GM18498 (cell line): ENCODE measurements around the gene DUSP9.
"Not testable (repeated sequence)": the region's sequence is repeated elsewhere in the genome, so short reads cannot be mapped to it uniquely, and the experiment has no call there.

ENCODE experiments used
- ATAC-seq: cut with Tn5 transposase; IDR thresholded peaks from one replicate; pipeline ENCODE4 v1.9.1; 2021; ENCODE audit warnings: mild to moderate bottlenecking, moderate library complexity; ENCODE audit not compliant: unreplicated experiment

DUSP9 gene

DNA sequence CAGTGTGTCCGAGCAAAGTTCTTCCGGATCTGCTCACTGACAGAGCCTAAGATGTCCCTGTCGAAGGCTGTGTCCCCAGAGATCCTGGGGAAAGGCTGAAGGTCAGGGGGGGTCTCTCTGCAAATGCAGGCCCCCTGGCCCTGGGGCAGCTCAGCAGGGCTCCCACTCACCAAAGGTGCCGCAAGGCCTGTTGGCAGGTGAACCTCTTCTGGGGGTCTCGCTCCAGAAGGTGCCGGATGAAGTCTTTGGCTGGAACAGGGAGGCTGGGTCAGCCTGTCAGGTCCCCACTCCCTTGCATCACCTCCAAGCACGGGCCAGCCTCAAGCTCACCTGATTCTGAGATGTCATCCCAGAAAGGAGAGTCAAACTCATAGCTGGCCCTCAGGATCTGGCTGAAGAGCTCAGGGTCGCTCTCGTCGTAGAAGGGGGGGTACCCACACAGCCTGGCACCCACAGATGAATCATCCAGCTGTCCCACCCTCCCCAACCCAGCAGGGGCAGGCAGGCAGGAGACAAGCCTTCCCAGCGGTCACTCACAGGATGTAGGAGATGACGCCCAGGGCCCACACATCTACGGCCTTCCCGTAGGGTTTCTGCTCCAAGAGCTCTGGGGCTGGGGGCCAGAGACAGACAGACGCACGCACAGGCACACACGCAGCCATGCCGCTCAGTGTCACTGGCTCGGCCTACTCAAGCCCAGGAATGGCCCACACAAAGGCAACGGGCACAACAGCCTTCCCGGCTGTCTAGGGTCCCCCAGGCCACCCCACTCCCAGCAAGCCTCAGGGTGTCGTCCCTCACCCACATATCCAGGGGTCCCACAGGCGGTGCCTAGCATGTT lies 24.0 kb downstream of the DUSP9 start:
- no peak for ATAC-seq

- no peak for ATAC-seq
Observed at GRCh38 chrX:153671589-153672530, 24.9 kb downstream of the DUSP9 start.

DNA sequence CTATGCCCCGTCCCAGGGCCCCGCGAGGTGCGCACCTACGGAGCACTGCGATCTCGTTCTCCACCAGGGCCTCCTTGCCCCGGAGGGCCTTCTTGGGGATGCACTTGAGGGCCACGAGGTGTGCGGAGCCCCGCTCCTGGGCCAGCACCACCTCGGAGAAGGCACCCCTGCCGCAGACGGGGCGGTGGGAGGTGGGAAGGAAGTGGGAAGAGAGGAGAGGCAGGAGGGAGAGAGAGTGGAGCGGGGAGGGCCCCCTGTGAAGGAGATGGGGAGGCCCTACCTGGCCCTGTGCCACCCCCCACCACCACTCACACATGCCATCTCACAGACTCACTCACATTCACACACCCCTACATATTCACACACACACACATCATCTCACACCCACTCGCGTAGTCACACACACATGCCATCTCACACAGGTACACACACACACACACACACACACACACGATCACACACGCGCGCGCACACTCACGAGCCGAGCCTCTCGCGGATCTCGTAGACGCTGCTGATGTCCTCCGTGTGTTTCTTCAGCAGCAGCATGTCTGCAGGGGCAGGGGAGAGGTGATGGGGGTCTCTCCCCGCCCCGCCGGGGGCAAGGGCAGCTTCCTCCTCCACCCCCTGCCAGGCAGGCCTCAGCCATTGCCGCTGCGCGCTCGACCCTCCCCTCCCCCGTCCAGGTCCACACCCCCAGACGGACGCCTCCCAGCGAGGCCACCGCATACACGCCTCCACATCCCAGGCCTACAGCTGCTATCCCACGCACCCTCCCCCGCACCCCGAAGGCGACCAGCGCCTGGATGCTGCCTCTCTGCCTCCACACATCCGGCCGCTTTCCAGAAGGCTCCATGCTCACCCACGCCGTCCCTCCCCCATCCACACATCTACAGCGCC lies 25.8 kb downstream of the DUSP9 start:
- no peak for ATAC-seq

DNA sequence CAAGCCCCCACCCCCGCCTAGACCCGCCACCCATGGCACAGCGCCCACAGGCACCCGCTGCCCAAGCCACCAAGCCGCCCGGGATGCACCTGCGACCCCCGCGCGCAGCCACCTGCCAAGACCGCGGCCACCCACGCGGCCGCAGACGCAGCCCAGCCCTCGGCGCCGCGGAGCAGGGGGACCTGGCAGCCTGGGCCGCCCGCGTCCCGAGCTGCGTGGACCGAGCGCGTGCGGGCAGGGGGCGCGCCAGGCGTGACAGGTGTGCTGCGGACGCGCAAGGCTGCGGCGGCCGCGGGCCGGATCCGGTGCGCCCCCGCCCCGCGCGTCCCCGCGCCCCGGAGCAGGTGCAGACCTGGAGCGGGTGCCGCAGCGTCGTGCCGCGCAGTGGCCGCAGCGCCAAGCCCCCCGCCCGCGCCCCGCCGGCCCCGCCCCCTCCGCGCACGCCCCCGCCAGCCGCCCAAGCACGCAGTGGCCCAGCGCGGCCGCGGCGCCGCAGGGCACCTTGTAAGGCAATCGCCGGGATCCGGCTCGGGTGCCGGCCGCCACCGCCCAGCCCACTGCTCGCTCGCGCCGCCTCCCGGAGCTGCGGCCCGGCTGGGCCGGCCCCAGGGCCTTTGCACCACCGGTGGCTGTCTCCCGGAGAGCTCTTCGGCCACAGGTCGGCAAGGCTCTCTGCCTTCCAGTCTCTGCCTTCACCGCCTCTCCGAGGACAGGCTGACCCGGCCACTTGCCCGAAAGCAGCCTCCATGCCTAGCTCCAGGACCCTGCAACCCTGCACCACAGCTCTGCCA lies 26.6 kb downstream of the DUSP9 start, which contains the start of gene PNCK:
PNCK (minus strand) TSS at position 386 of the 791 bp plus-strand sequence. CDS start 737 bp downstream, outside the sequence.
- ATAC-seq: no peak

GRCh38 chrX:153674219-153674851 lies 27.3 kb downstream of the DUSP9 start:
- ATAC-seq: no peak

- no peak for ATAC-seq
Observed at GRCh38 chrX:153681175-153681574, 34.2 kb downstream of the DUSP9 start.

- not testable (repeated sequence) for ATAC-seq
Observed at GRCh38 chrX:153683486-153683885, 36.5 kb downstream of the DUSP9 start.

DNA sequence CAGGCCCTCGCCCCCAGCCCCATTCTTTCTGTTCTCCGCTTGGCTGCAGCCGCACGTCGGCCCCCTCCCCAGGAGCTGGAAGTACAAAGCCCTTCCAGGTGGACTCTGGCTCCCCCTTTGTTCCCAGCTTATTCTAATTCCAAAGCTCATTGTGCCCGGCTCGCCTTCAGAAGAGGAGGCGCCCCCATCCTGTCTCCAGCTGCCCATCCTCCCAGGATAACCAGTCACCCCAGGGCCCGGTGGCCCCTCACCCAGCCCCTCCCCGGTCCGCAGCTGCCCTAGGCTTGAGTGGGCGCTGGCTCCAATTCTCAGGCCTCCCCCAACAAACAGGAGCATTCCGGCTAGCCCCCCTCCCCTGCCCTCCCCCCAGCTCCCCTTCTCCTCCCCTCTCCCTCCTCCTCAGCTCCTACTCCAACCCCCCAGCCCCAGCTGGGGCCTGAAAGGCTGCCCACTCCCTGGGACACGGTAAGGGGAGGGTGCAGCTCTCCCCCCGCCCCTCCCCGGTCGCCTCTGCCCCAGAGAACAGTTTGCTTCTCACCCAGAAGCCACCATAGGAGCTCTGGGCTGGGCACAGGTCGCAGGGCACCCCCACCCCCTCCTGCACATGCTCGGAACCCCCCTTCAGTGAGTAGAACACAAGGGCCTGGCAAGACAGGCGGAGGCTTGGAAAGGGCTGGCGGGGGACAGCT lies 37.6 kb downstream of the DUSP9 start:
- no peak for ATAC-seq

DNA sequence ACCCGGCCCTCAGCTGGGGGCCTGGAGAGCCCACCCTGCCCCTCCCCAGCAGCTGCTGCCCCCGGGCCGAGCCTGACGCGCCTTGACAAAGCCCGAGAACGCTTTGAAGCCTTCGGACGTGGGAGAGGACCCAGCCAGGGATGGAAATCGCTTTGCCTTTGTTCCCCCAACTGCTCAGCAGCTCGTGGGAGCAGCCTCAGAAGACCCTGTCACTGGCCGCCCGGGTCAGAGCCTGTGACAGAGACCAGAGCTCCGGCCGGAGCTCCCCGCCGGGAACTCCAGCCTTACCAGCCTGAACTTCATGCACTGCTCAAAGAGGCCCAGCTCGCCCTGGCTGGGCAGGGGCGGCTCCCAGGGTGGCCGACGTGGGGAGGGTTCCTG lies 38.1 kb downstream of the DUSP9 start:
- ATAC-seq: no peak

GRCh38 chrX:153685751-153686696 lies 39.0 kb downstream of the DUSP9 start:
- no peak for ATAC-seq

DNA sequence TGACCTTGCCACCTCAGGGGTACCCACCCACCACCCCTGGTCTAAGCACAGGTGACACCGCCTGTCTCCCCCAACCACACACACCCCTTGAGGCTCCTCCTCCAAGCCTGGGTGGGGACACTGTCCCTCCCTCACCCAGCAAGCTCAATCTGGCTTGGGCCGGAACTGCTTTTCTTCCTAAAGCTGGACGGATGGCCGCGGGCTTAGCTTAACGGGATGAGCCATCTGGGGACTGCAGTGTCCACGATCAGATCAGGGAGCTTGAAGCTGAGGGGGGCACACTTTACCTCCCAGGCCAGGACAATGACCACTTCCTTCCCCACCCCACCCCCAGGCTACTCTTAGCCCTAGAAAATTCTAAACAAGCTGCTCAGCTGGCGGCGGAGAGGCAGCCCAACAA lies 39.7 kb downstream of the DUSP9 start:
- no peak for ATAC-seq

DNA sequence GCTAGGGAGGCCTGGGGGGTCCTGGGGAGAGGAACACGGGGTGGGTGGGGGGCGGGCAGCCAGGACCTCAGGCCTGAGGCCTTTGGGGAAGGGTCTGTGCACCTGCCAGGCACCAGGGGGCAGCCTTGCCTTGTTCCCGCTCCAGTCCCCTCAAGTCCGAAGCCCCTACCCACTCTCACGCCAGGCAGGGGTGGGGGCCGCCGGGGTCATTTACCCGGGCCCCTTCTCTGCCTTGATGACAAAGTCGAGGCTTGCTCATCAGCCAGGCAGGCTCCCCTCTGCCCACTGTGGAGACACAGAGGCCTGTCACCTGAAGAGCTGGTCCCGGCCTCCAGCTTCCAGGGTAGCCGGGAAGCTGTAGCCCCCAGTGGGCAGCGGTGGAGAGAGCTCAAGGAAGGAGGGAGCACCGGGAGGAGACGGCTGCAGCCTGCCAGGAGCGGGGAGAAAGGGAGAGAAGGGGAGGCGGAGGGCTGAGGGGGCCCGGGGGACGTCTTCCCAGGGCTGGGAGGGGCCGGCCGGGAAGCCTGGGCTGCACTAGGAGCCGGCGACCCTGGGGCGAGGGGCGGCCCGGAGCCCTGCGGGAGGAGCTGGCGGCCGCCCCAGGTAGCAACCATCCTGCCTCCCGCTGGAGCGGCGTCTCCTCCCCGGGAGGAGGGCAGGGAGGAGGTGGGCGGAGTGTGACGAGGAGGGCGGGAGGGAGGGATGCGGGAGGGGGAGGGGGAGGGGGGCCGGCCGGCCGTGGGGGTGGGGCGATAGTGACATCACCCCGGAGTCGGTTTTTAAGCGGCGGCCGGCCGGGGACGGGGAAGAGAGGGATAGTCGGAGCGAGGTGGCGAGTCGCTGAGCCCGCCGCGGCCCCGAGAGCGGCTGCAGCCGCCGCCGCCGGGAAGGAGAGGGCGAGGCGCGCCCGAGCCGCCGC lies 40.4 kb downstream of the DUSP9 start, which contains the start of gene SLC6A8:
SLC6A8 (plus strand) TSS at position 806 of the 919 bp plus-strand sequence. CDS start 649 bp downstream, outside the sequence.
- ATAC-seq: no peak

- no peak for ATAC-seq
Observed at GRCh38 chrX:153688071-153688470, 41.1 kb downstream of the DUSP9 start.

- no peak for ATAC-seq
Observed at GRCh38 chrX:153688506-153688905, 41.5 kb downstream of the DUSP9 start.

DNA sequence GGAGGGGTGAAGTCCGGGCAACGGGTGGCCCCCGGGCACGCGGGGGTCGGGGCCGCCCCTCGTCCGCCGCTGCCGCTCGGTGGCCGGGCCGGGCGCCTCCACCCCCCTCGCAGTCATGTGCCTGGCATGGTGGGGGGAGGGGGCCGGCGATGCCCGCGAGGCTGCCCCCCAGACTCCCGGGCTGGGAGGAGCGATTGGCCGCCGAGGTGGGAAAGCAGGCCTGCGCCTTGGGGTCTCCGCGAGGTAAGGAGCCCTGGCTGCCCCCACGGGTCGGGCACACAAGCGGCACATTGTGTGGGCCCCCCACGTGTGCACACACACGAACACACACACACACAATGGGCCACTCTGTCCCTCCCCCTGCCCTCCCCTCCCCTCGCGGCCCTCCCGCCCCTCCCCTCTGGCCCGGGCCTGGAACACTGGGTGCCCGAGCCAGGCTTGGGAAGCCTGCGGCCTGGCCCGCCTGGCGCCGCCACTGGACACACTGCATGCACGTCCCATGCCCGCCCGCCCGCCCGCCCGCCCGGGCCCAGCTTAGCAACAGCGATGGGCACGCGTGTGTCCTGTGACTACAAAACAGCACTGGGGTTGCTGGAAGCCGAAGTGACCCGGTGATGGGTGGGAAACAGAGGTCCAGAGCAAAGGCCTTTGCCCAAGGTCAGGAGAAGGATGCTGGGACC lies 42.0 kb downstream of the DUSP9 start:
- no peak for ATAC-seq
